ENCODE results near the gene NPIPB8.
"Not testable (repeated sequence)": the region's sequence is repeated elsewhere in the genome, so short reads cannot be mapped to it uniquely, and the experiment has no call there.

Gene NPIPB8

GRCh38 chr16:28617874-28618273 is 20.0 kb upstream of the NPIPB8 start:
- H3K4me3 ChIP-seq (ENCODE audit: control insufficient read depth, low read depth, low read length), result no peak overlapping the region
- DNase-seq (ENCODE audit: low read depth), result no peak
- TF ChIP-seq CTCF (IDR thresholded peaks at IDR 0.05; ENCODE audit: control insufficient read depth, insufficient read depth, low read depth, low read length, missing control alignments), result no peak

- DNase-seq (ENCODE audit: low read depth); H3K4me3 ChIP-seq (ENCODE audit: control insufficient read depth, low read depth, low read length): not testable (repeated sequence)
These were observed 17.5 kb upstream of the NPIPB8 start for GRCh38 chr16:28620316-28620715.

- no peak for DNase-seq (ENCODE audit: low read depth)
- TF ChIP-seq CTCF (IDR thresholded peaks at IDR 0.05; ENCODE audit: control insufficient read depth, insufficient read depth, low read depth, low read length, missing control alignments), result no peak
- no peak overlapping the region for H3K4me3 ChIP-seq (ENCODE audit: control insufficient read depth, low read depth, low read length)
These were observed 16.2 kb upstream of the NPIPB8 start for GRCh38 chr16:28621481-28622155.

GRCh38 chr16:28622532-28623171 is 15.2 kb upstream of the NPIPB8 start:
- DNase-seq (ENCODE audit: low read depth); H3K4me3 ChIP-seq (ENCODE audit: control insufficient read depth, low read depth, low read length): not testable (repeated sequence)

GRCh38 chr16:28623172-28623711 is 14.6 kb upstream of the NPIPB8 start:
- H3K4me3 ChIP-seq (ENCODE audit: control insufficient read depth, low read depth, low read length), result no peak overlapping the region
- DNase-seq (ENCODE audit: low read depth), result no peak
- no peak for TF ChIP-seq CTCF (IDR thresholded peaks at IDR 0.05; ENCODE audit: control insufficient read depth, insufficient read depth, low read depth, low read length, missing control alignments)

- not testable (repeated sequence) for DNase-seq (ENCODE audit: low read depth); H3K4me3 ChIP-seq (ENCODE audit: control insufficient read depth, low read depth, low read length)
These were observed 7.0 kb upstream of the NPIPB8 start for GRCh38 chr16:28630905-28631304.

- peak; percentile 31 for DNase-seq (ENCODE audit: low read depth)
- not testable (repeated sequence) for H3K4me3 ChIP-seq (ENCODE audit: control insufficient read depth, low read depth, low read length)
These were observed 1.6 kb upstream of the NPIPB8 start for GRCh38 chr16:28636093-28636823.

GRCh38 chr16:28638359-28638758 is 494 bp downstream of the NPIPB8 start:
- not testable (repeated sequence) for H3K4me3 ChIP-seq (ENCODE audit: control insufficient read depth, low read depth, low read length); DNase-seq (ENCODE audit: low read depth)

- not testable (repeated sequence) for H3K4me3 ChIP-seq (ENCODE audit: control insufficient read depth, low read depth, low read length); DNase-seq (ENCODE audit: low read depth)
These were observed 2.1 kb downstream of the NPIPB8 start for GRCh38 chr16:28639959-28640358.

GRCh38 chr16:28666264-28666663 is 28.4 kb downstream of the NPIPB8 start:
- not testable (repeated sequence) for DNase-seq (ENCODE audit: low read depth); H3K4me3 ChIP-seq (ENCODE audit: control insufficient read depth, low read depth, low read length)

GRCh38 chr16:28667480-28667879 is 29.6 kb downstream of the NPIPB8 start:
- H3K4me3 ChIP-seq (ENCODE audit: control insufficient read depth, low read depth, low read length); DNase-seq (ENCODE audit: low read depth): not testable (repeated sequence)

- not testable (repeated sequence) for DNase-seq (ENCODE audit: low read depth); H3K4me3 ChIP-seq (ENCODE audit: control insufficient read depth, low read depth, low read length)
These were observed 30.3 kb downstream of the NPIPB8 start for GRCh38 chr16:28668199-28668598.

GRCh38 chr16:28688327-28688952 is 50.6 kb downstream of the NPIPB8 start:
- not testable (repeated sequence) for DNase-seq (ENCODE audit: low read depth); H3K4me3 ChIP-seq (ENCODE audit: control insufficient read depth, low read depth, low read length)

- not testable (repeated sequence) for DNase-seq (ENCODE audit: low read depth); H3K4me3 ChIP-seq (ENCODE audit: control insufficient read depth, low read depth, low read length)
These were observed 51.6 kb downstream of the NPIPB8 start for GRCh38 chr16:28689425-28689824.

All from AG09309 (cell line).